Sigmoid colon (tissue), 7 donors: ENCODE measurements around the gene MED8. TPM values are rescaled to one million over a fixed set of nuclear protein-coding genes. Genes with fewer than 3 reads are reported as not detected.
"Not testable (repeated sequence)": the region's sequence is repeated elsewhere in the genome, so short reads cannot be mapped to it uniquely, and the experiment has no call there.

Experiments
- DNase-seq: peaks from one replicate; pipeline ENCODE4 v3.0.0-alpha.2; 2019
- H3K27ac ChIP-seq, 4 donors: fragments of 200-600 bp; sonication (generic); one replicate each; pipeline ENCODE4 v1.5.1; 2016 to 2019; ENCODE audit warnings: mild to moderate bottlenecking in 1 of 4
- H3K27me3 ChIP-seq, 3 donors: fragments of 200-600 bp; sonication (generic); one replicate each; pipeline ENCODE4 v1.5.1; 2019; ENCODE audit warnings: mild to moderate bottlenecking in 1 of 3
- H3K36me3 ChIP-seq, 4 donors: fragments of 200-600 bp; sonication (generic); one replicate each; pipeline ENCODE4 v1.5.1; 2016 to 2019
- H3K4me1 ChIP-seq, 4 donors: fragments of 200-600 bp; sonication (generic); one replicate each; pipeline ENCODE4 v1.5.1; 2017 to 2019
- H3K4me3 ChIP-seq, 4 donors: fragments of 200-600 bp; sonication (generic); one replicate each; pipeline ENCODE4 v1.5.1; 2017 to 2019; ENCODE audit warnings: mild to moderate bottlenecking in 2 of 4, moderate library complexity in 1 of 4
- H3K9me3 ChIP-seq, 4 donors: fragments of 200-600 bp in 3 of 4; sonication (generic) in 3 of 4; one replicate each; pipeline versions ENCODE4 v1.5.1 to v1.6.1; 2013 to 2019
- CTCF ChIP-seq, 4 experiments: fragments of 450-650 bp in 3 of 4; fragments of 200-600 bp in 1 of 4; IDR thresholded peaks; one replicate each; pipeline ENCODE4 v1.5.1; 2016 to 2019; ENCODE audit warnings: antibody characterized with exemption in 4 of 4, mild to moderate bottlenecking in 3 of 4, moderate library complexity in 2 of 4
- EP300 ChIP-seq, 4 donors: sonication (generic); formaldehyde crosslinking; IDR thresholded peaks; one replicate each; pipeline ENCODE4 v1.6.1; 2017; ENCODE audit warnings: antibody characterized with exemption in 4 of 4
- POLR2A ChIP-seq, 2 donors: fragments of 450-650 bp; IDR thresholded peaks; one replicate each; pipeline ENCODE4 v1.6.1; 2016; ENCODE audit warnings: antibody characterized with exemption in 2 of 2, mild to moderate bottlenecking in 2 of 2, moderate library complexity in 2 of 2
- POLR2AphosphoS5 ChIP-seq, 4 donors: sonication (generic); formaldehyde crosslinking; IDR thresholded peaks; one replicate each; pipeline ENCODE4 v1.6.1; 2017; ENCODE audit warnings: antibody characterized with exemption in 4 of 4
- WGBS, 2 donors: extraction: QIAGEN DNeasy Blood & Tissue Kit; methylation state at CpG; one replicate each; pipeline ENCODE4 v1.1.7; 2013; 5-methylcytosine and 5-hydroxymethylcytosine counted together
- intact Hi-C: fragments of 100-400 bp; cut with DNase I; formaldehyde crosslinking; loops from one replicate; pipeline ENCODE4 v1.15.1; 2023
- polyA plus RNA-seq, 3 donors: library from polyadenylated mRNA; stranded (reverse); fragments of 200-250 nt; gene quantifications; one replicate each; pipeline ENCODE4 v1.2.3, GENCODE V29; 2013
- total RNA-seq, 4 donors: library from RNA; depleted of rRNA; stranded (reverse); fragments of >200 nt; gene quantifications; one replicate each; pipeline ENCODE4 v1.1.0, GENCODE V29; 2016
- donor health status: healthy with polysubstance abuse.
- donor health status: Bipolar disorder and iron deficiency.
- donor health status: healthy.

The MED8 gene
- total and polyA plus RNA-seq, 7 donors, result 25.3 to 43.9 (median 33.4) TPM

GRCh38 chr1:43402089-43402865, 12.7 kb upstream of the MED8 start:
- TF ChIP-seq CTCF (IDR thresholded peaks at IDR 0.05) (no peak), POLR2A (IDR thresholded peaks at IDR 0.05) (no peak)
- intact Hi-C loops, result no loop called here
- no peaks in the 10 kb centered on the region for H3K9me3 ChIP-seq
- no peaks in the 10 kb centered on the region for H3K27me3 ChIP-seq
- DNase-seq, result no peak
- no peak overlapping the region for H3K4me3 ChIP-seq
- 95% methylated on average over 6 of the region's 6 CpGs for WGBS, 2 donors
- peaks cover 11 to 44% (median 35%) of the 10 kb centered on the region in 4 donors for H3K36me3 ChIP-seq
- no peak overlapping the region for H3K27ac ChIP-seq
- no peaks in the 10 kb centered on the region for H3K4me1 ChIP-seq

- H3K4me3 ChIP-seq, H3K27ac ChIP-seq, H3K27me3 ChIP-seq, DNase-seq, H3K9me3 ChIP-seq, intact Hi-C loops, H3K4me1 ChIP-seq: not testable (repeated sequence)
- WGBS, 2 donors, result 97 to 98% methylated on average over 9 of the region's 9 CpGs
- H3K36me3 ChIP-seq, result peaks cover 11 to 41% (median 22%) of the 10 kb centered on the region in 4 donors
Observed at GRCh38 chr1:43400441-43400840, 10.8 kb upstream of the MED8 start.

GRCh38 chr1:43398227-43398626, 8.6 kb upstream of the MED8 start:
- no peaks in the 10 kb centered on the region for H3K9me3 ChIP-seq
- intact Hi-C loops, result no loop called here
- WGBS, 2 donors, result 95 to 99% methylated on average over 3 of the region's 3 CpGs
- no peak overlapping the region for H3K4me3 ChIP-seq
- TF ChIP-seq POLR2A (IDR thresholded peaks at IDR 0.05) (no peak), CTCF (IDR thresholded peaks at IDR 0.05) (no peak), EP300 (IDR thresholded peaks at IDR 0.05) (no peak), POLR2AphosphoS5 (IDR thresholded peaks at IDR 0.05) (no peak)
- DNase-seq, result no peak
- H3K36me3 ChIP-seq, result peaks cover 0 to 19% (median 3%) of the 10 kb centered on the region in 4 donors
- H3K4me1 ChIP-seq, result peaks cover 0 to 4% (median 0%) of the 10 kb centered on the region in 4 donors
- H3K27ac ChIP-seq, result no peak overlapping the region
- H3K27me3 ChIP-seq, result no peaks in the 10 kb centered on the region

GRCh38 chr1:43396059-43396458, 6.5 kb upstream of the MED8 start:
- Histone ChIP-seq H3K9me3 (no peaks in the 10 kb centered on the region), H3K4me1 (peaks cover 0 to 8% (median 2%) of the 10 kb centered on the region in 4 donors), H3K27me3 (no peaks in the 10 kb centered on the region), H3K27ac (no peak overlapping the region), H3K4me3 (no peak overlapping the region), H3K36me3 (peaks cover 0 to 17% (median 3%) of the 10 kb centered on the region in 4 donors)
- 16 to 52% methylated on average over 1 of the region's 1 CpG for WGBS, 2 donors
- TF ChIP-seq POLR2AphosphoS5 (IDR thresholded peaks at IDR 0.05), result no peak
- TF ChIP-seq EP300 (IDR thresholded peaks at IDR 0.05), result no peak
- TF ChIP-seq POLR2A (IDR thresholded peaks at IDR 0.05), result no peak
- no peak for DNase-seq
- intact Hi-C loops, result no loop called here

GRCh38 chr1:43395523-43395922, 5.9 kb upstream of the MED8 start:
- Histone ChIP-seq H3K4me3 (no peak overlapping the region), H3K36me3 (peaks cover 0 to 17% (median 3%) of the 10 kb centered on the region in 4 donors), H3K9me3 (no peaks in the 10 kb centered on the region), H3K27me3 (no peaks in the 10 kb centered on the region), H3K27ac (no peak overlapping the region), H3K4me1 (peaks cover 0 to 13% (median 7%) of the 10 kb centered on the region in 4 donors)
- intact Hi-C loops, result no loop called here
- DNase-seq, result no peak
- TF ChIP-seq CTCF (IDR thresholded peaks at IDR 0.05) (no peak), EP300 (IDR thresholded peaks at IDR 0.05) (no peak), POLR2A (IDR thresholded peaks at IDR 0.05) (no peak), POLR2AphosphoS5 (IDR thresholded peaks at IDR 0.05) (no peak)
- WGBS, 2 donors, result 61 to 87% methylated on average over 4 of the region's 4 CpGs
